Astrocyte of the cerebellum (primary cell): ENCODE measurements around the gene LDB3.

Experiments used
- DNase-seq: peaks from one replicate; pipeline ENCODE4 v3.0.0-alpha.2; 2011; ENCODE audit warnings: low read depth
- H3K4me3 ChIP-seq: 2 replicates; pipeline ENCODE4 v1.5.1; 2011; ENCODE audit warnings: mild to moderate bottlenecking, low read depth, low read length, moderate library complexity
- CTCF ChIP-seq: IDR thresholded peaks from 2 replicates; pipeline ENCODE4 v1.5.1; 2012; ENCODE audit warnings: low read length, low read depth, moderate library complexity, mild to moderate bottlenecking; ENCODE audit errors: missing control alignments
- in situ Hi-C: cut with HindIII; loops from 2 replicates; pipeline ENCODE4 v1.10.0; 2017; ENCODE audit warnings: low sequenced_read_pairs

Gene LDB3

GRCh38 chr10:86758189-86759072 lies 90.1 kb downstream of the LDB3 start:
- no peak for DNase-seq
- in situ Hi-C loops = no loop called here
- TF ChIP-seq CTCF = no peak
- peak overlapping the region; percentile 73 for H3K4me3 ChIP-seq

- TF ChIP-seq CTCF = no peak
- peak overlapping the region; percentile 73 for H3K4me3 ChIP-seq
- DNase-seq = no peak
- in situ Hi-C loops = no loop called here
Observed at GRCh38 chr10:86759073-86759672, 90.9 kb downstream of the LDB3 start.

GRCh38 chr10:86763404-86763803 lies 95.1 kb downstream of the LDB3 start:
- DNase-seq = no peak
- no peak for TF ChIP-seq CTCF
- no peak overlapping the region for H3K4me3 ChIP-seq
- in situ Hi-C loops = no loop called here

GRCh38 chr10:86765548-86765947 lies 97.2 kb downstream of the LDB3 start:
- in situ Hi-C loops = no loop called here
- no peak for DNase-seq
- H3K4me3 ChIP-seq = no peak overlapping the region
- TF ChIP-seq CTCF = no peak

GRCh38 chr10:86768412-86769062 lies 100.2 kb downstream of the LDB3 start:
- no peak for DNase-seq
- no peak for TF ChIP-seq CTCF
- in situ Hi-C loops = no loop called here
- no peak overlapping the region for H3K4me3 ChIP-seq

GRCh38 chr10:86769991-86770390 lies 101.7 kb downstream of the LDB3 start:
- no peak for DNase-seq
- in situ Hi-C loops = no loop called here
- no peak for TF ChIP-seq CTCF
- H3K4me3 ChIP-seq = no peak overlapping the region
